SH-SY5Y (cell line): ENCODE measurements around the gene AHRR.

ENCODE experiments used
- GATA2 ChIP-seq: IDR thresholded peaks from 2 replicates; pipeline ENCODE4 v1.6.1; 2011; ENCODE audit warnings: mild to moderate bottlenecking, low read depth, low read length
- GATA3 ChIP-seq: IDR thresholded peaks from 2 replicates; pipeline ENCODE4 v1.6.1; 2011; ENCODE audit warnings: low read depth, mild to moderate bottlenecking, low read length, moderate library complexity

The AHRR gene

GRCh38 chr5:313265-313664, 8.2 kb upstream of the AHRR start:
- TF ChIP-seq GATA2 = no peak
- TF ChIP-seq GATA3 = no peak

- TF ChIP-seq GATA2 (no peak), GATA3 (no peak)
Measured at GRCh38 chr5:313806-314376, 7.6 kb upstream of the AHRR start.

GRCh38 chr5:314676-315487, 6.6 kb upstream of the AHRR start:
- TF ChIP-seq GATA3 = no peak
- TF ChIP-seq GATA2 = no peak

GRCh38 chr5:315488-316209, 5.9 kb upstream of the AHRR start:
- TF ChIP-seq GATA3 = no peak
- no peak for TF ChIP-seq GATA2

- no peak for TF ChIP-seq GATA3
- no peak for TF ChIP-seq GATA2
Measured at GRCh38 chr5:316210-317085, 5.1 kb upstream of the AHRR start.

- TF ChIP-seq GATA3 (no peak), GATA2 (no peak)
Measured at GRCh38 chr5:317086-317811, 4.3 kb upstream of the AHRR start.

GRCh38 chr5:318341-318897, 3.1 kb upstream of the AHRR start:
- TF ChIP-seq GATA2 (no peak), GATA3 (no peak)

GRCh38 chr5:318931-319601, 2.4 kb upstream of the AHRR start:
- no peak for TF ChIP-seq GATA2
- no peak for TF ChIP-seq GATA3

GRCh38 chr5:320524-321229, 837 bp upstream of the AHRR start:
- no peak for TF ChIP-seq GATA3
- no peak for TF ChIP-seq GATA2

- TF ChIP-seq GATA2 (no peak), GATA3 (no peak)
Measured at GRCh38 chr5:321726-322251, 275 bp downstream of the AHRR start.

- TF ChIP-seq GATA2 (no peak), GATA3 (no peak)
Measured at GRCh38 chr5:322281-322941, 897 bp downstream of the AHRR start.
